Omental fat pad (tissue), 4 donors: ENCODE data around the gene LSMEM2. TPM values are rescaled to one million over a fixed set of nuclear protein-coding genes. Genes with fewer than 3 reads are reported as not detected.

Experiments
- ATAC-seq: fragments of 150-250 bp; one replicate; pipeline ENCODE4 v1.9.1; 2016; ENCODE audit warnings: mild to moderate bottlenecking, moderate library complexity; ENCODE audit not compliant: low FRiP score
- DNase-seq: peaks from one replicate; pipeline ENCODE4 v3.0.0-alpha.2; 2019; ENCODE audit warnings: low spot score
- CTCF ChIP-seq, 3 donors: fragments of 450-650 bp; IDR thresholded peaks; one replicate each; pipeline ENCODE4 v1.5.1; 2016 to 2017; ENCODE audit warnings: antibody characterized with exemption in 3 of 3, mild to moderate bottlenecking in 3 of 3, moderate library complexity in 2 of 3
- total RNA-seq, 4 donors: library from RNA; depleted of rRNA; stranded (reverse); fragments of >200 nt; gene quantifications; one replicate each; pipeline ENCODE4 v1.1.0, GENCODE V29; 2016

LSMEM2 gene
- total RNA-seq, 4 donors from 2014 or later = not detected

- no peak for DNase-seq
- no peak for ATAC-seq
- no peak for TF ChIP-seq CTCF (IDR thresholded peaks at IDR 0.05)
These were observed 46.2 kb downstream of the LSMEM2 start for GRCh38 chr3:50325113-50325480.

GRCh38 chr3:50325497-50326181, 46.8 kb downstream of the LSMEM2 start:
- TF ChIP-seq CTCF (IDR thresholded peaks at IDR 0.05) = no peak
- DNase-seq (no peak), ATAC-seq (no peak)

- TF ChIP-seq CTCF (IDR thresholded peaks at IDR 0.05) = no peak
- DNase-seq = no peak
- ATAC-seq = no peak
These were observed 47.3 kb downstream of the LSMEM2 start for GRCh38 chr3:50326182-50326541.

GRCh38 chr3:50327129-50327528, 48.2 kb downstream of the LSMEM2 start:
- DNase-seq = no peak
- no peak for TF ChIP-seq CTCF (IDR thresholded peaks at IDR 0.05)
- ATAC-seq = no peak

GRCh38 chr3:50327943-50328691, 49.2 kb downstream of the LSMEM2 start, which contains the start of gene TUSC2:
Gene TUSC2 (minus strand): TSS chr3:50328223. CDS start chr3:50328099, 124 bp downstream.
- peak; percentile 86 for ATAC-seq
- TF ChIP-seq CTCF (IDR thresholded peaks at IDR 0.05) = no peak
- DNase-seq = peak; percentile 94

GRCh38 chr3:50330330-50330729, 51.4 kb downstream of the LSMEM2 start:
- TF ChIP-seq CTCF (IDR thresholded peaks at IDR 0.05) = no peak
- ATAC-seq (no peak), DNase-seq (no peak)
